SH-SY5Y (cell line): ENCODE measurements around the gene RPP21.

ENCODE experiments used
- GATA2 ChIP-seq: IDR thresholded peaks from 2 replicates; pipeline ENCODE4 v1.6.1; 2011; ENCODE audit warnings: mild to moderate bottlenecking, low read depth, low read length
- GATA3 ChIP-seq: IDR thresholded peaks from 2 replicates; pipeline ENCODE4 v1.6.1; 2011; ENCODE audit warnings: low read depth, mild to moderate bottlenecking, low read length, moderate library complexity

Gene RPP21

GRCh38 chr6:30325150-30325872, 19.6 kb upstream of the RPP21 start:
- TF ChIP-seq GATA2 (no peak), GATA3 (no peak)

- TF ChIP-seq GATA2: no peak
- no peak for TF ChIP-seq GATA3
These were observed 19.0 kb upstream of the RPP21 start for GRCh38 chr6:30325873-30326525.

GRCh38 chr6:30326526-30327231, 18.3 kb upstream of the RPP21 start, which contains the start of gene TRIM39:
TRIM39 (plus strand) TSS chr6:30326927; CDS start chr6:30329318, 2,391 bp downstream.
- TF ChIP-seq GATA2 (no peak), GATA3 (no peak)

GRCh38 chr6:30327232-30327746, 17.7 kb upstream of the RPP21 start:
- no peak for TF ChIP-seq GATA3
- TF ChIP-seq GATA2: no peak

- no peak for TF ChIP-seq GATA2
- no peak for TF ChIP-seq GATA3
These were observed 16.6 kb upstream of the RPP21 start for GRCh38 chr6:30328397-30328796.

- TF ChIP-seq GATA2: no peak
- no peak for TF ChIP-seq GATA3
These were observed 15.6 kb upstream of the RPP21 start for GRCh38 chr6:30329331-30329730.

GRCh38 chr6:30331981-30332380, 13.0 kb upstream of the RPP21 start:
- no peak for TF ChIP-seq GATA3
- no peak for TF ChIP-seq GATA2

- TF ChIP-seq GATA2 (no peak), GATA3 (no peak)
These were observed 10.7 kb upstream of the RPP21 start for GRCh38 chr6:30334075-30334783.

GRCh38 chr6:30340589-30341054, 4.3 kb upstream of the RPP21 start:
- no peak for TF ChIP-seq GATA3

GRCh38 chr6:30341218-30341617, 3.7 kb upstream of the RPP21 start:
- TF ChIP-seq GATA3 (no peak), GATA2 (no peak)

GRCh38 chr6:30341728-30342127, 3.2 kb upstream of the RPP21 start:
- TF ChIP-seq GATA3 (no peak), GATA2 (no peak)

GRCh38 chr6:30344191-30344867, 627 bp upstream of the RPP21 start:
- TF ChIP-seq GATA2 (no peak), GATA3 (no peak)

GRCh38 chr6:30345852-30346251, 896 bp downstream of the RPP21 start:
- TF ChIP-seq GATA3: no peak

GRCh38 chr6:30348957-30349356, 4.0 kb downstream of the RPP21 start:
- TF ChIP-seq GATA2 (no peak), GATA3 (no peak)
